Smooth muscle cell (in vitro differentiated cells): ENCODE data around the gene GTF2H2C_2.
"Not testable (repeated sequence)": the region's sequence is repeated elsewhere in the genome, so short reads cannot be mapped to it uniquely, and the experiment has no call there.

Experiments
- DNase-seq: peaks from one replicate; lab custom pipeline; 2025; ENCODE audit not compliant: unreplicated experiment; lab: John Stamatoyannopoulos, UW
- H2AFZ ChIP-seq: fragments of 200-600 bp; sonication (generic); 2 replicates; pipeline ENCODE4 v1.6.0; 2016; ENCODE audit warnings: antibody characterized with exemption, low read depth, mild to moderate bottlenecking
- H3F3A ChIP-seq: fragments of 200-600 bp; sonication (generic); 2 replicates; pipeline ENCODE4 v1.6.0; 2017; ENCODE audit warnings: antibody characterized with exemption, low read depth
- H3K27ac ChIP-seq: fragments of 200-600 bp; sonication (generic); 2 replicates; pipeline ENCODE4 v1.5.1; 2016; ENCODE audit warnings: low read depth, mild to moderate bottlenecking
- H3K27me3 ChIP-seq: fragments of 200-600 bp; sonication (generic); 2 replicates; pipeline ENCODE4 v1.6.1; 2016; ENCODE audit warnings: low read depth, mild to moderate bottlenecking
- H3K36me3 ChIP-seq: fragments of 200-600 bp; sonication (generic); 2 replicates; pipeline ENCODE4 v1.5.1; 2016; ENCODE audit warnings: low read depth
- H3K4me1 ChIP-seq: fragments of 200-600 bp; sonication (generic); 2 replicates; pipeline ENCODE4 v1.5.1; 2016; ENCODE audit warnings: low read depth
- H3K4me2 ChIP-seq: fragments of 200-600 bp; sonication (generic); 2 replicates; pipeline ENCODE4 v1.6.0; 2016; ENCODE audit warnings: mild to moderate bottlenecking
- H3K4me3 ChIP-seq: fragments of 200-600 bp; sonication (generic); 2 replicates; pipeline ENCODE4 v1.5.1; 2016; ENCODE audit warnings: mild to moderate bottlenecking
- H3K79me2 ChIP-seq: fragments of 200-600 bp; sonication (generic); 2 replicates; pipeline ENCODE4 v1.6.0; 2016; ENCODE audit warnings: low read depth, mild to moderate bottlenecking
- H3K9ac ChIP-seq: fragments of 200-600 bp; sonication (generic); 2 replicates; pipeline ENCODE4 v1.6.0; 2016; ENCODE audit warnings: low read depth
- H3K9me3 ChIP-seq: fragments of 200-600 bp; sonication (generic); replicated peaks from 2 replicates; pipeline ENCODE4 v1.5.1; 2016; ENCODE audit warnings: low read depth
- H4K20me1 ChIP-seq: fragments of 200-600 bp; sonication (generic); 2 replicates; pipeline ENCODE4 v1.6.0; 2016; ENCODE audit warnings: low read depth
- WGBS: methylation state at CpG from one replicate; pipeline ENCODE4 v1.1.7; 2016; ENCODE audit warnings: low lambda C conversion rate; 5-methylcytosine and 5-hydroxymethylcytosine counted together

GTF2H2C_2 gene

GRCh38 chr5:70459188-70459587, 44.0 kb downstream of the GTF2H2C_2 start:
- not testable (repeated sequence) for H3K4me2 ChIP-seq, H3K4me3 ChIP-seq, H4K20me1 ChIP-seq, H3K27ac ChIP-seq, H3K4me1 ChIP-seq, H3K36me3 ChIP-seq, H3F3A ChIP-seq, H3K27me3 ChIP-seq, H3K9ac ChIP-seq, H3K79me2 ChIP-seq, H2AFZ ChIP-seq, H3K9me3 ChIP-seq, DNase-seq
- 85% methylated on average over 6 of the region's 13 CpGs for WGBS

- H3K4me2 ChIP-seq, H3K4me1 ChIP-seq, H3K27me3 ChIP-seq, H3K36me3 ChIP-seq, H4K20me1 ChIP-seq, H3F3A ChIP-seq, H3K4me3 ChIP-seq, H3K9me3 ChIP-seq, H3K79me2 ChIP-seq, H2AFZ ChIP-seq, H3K9ac ChIP-seq, DNase-seq, H3K27ac ChIP-seq: not testable (repeated sequence)
- WGBS, result no CpG with 5 or more reads among the region's 6 CpGs
Measured at GRCh38 chr5:70461984-70462383, 46.8 kb downstream of the GTF2H2C_2 start.

GRCh38 chr5:70464019-70464637, 49.0 kb downstream of the GTF2H2C_2 start:
- H4K20me1 ChIP-seq, H3K4me3 ChIP-seq, H3F3A ChIP-seq, H3K9ac ChIP-seq, H3K36me3 ChIP-seq, H3K27me3 ChIP-seq, H3K79me2 ChIP-seq, H3K9me3 ChIP-seq, H3K27ac ChIP-seq, DNase-seq, H2AFZ ChIP-seq, H3K4me2 ChIP-seq, H3K4me1 ChIP-seq: not testable (repeated sequence)
- WGBS, result no CpG with 5 or more reads among the region's 5 CpGs

GRCh38 chr5:70469926-70470509, 54.9 kb downstream of the GTF2H2C_2 start:
- H3K9ac ChIP-seq, DNase-seq: not testable (repeated sequence)

More at GRCh38 chr5:70469926-70470509, 54.9 kb downstream of the GTF2H2C_2 start:
- H3K4me1 ChIP-seq, H3K4me3 ChIP-seq, H2AFZ ChIP-seq, H3F3A ChIP-seq, H3K27me3 ChIP-seq, H3K36me3 ChIP-seq, H4K20me1 ChIP-seq, H3K27ac ChIP-seq, H3K4me2 ChIP-seq, H3K79me2 ChIP-seq, H3K9me3 ChIP-seq: not testable (repeated sequence)
- no CpG with 5 or more reads among the region's 7 CpGs for WGBS
